Measurements from ENCODE around the gene SHANK1. TPM values are rescaled to one million over a fixed set of nuclear protein-coding genes. Genes with fewer than 3 reads are reported as not detected.

SHANK1 gene
- total RNA-seq, 2 experiments from 2014 or later: not detected

DNA sequence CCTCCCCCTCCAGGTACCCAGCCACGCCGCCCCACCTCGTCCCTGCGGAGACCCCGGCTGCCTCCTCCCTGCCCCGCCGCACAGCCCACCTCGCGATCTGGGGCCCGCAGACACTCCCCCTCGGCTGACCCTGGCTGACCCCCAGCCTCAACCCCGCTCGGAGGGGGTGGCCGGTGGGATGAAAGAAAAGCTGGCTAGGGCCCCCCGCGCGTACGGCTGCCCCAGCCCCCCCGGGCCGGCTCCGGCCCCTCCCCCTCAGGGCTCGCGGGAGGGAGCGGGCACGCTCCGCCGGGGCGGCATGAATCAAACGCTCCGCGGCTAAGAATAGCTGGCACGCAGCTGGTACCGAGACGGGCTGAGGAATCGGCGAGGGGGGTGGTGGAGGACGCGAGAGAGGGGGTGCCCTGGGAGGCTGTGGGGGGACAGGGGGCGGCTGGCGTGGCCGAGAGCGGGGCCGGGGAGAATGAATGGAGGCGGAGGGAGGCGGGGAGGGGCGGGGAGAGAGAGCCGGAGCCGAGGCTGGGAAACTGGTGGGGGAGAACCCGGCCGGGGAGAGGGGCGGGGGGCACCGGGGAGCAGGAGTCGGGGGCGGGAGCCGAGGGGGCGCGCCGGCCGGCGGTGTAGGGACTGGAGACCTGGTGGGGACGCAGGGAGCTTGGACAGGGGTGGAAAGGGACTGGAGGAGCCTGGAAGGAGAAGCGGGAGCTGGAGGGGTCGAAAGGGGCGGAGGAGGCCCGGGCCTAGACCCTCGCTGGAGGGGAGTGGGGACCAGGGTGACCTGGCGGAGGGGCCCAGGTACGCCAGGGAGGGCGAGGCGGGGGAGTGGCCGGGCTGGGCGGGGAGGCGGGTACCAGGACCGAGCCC lies 1.1 kb downstream of the SHANK1 start:
- DNase-seq (no peak), ATAC-seq (no peak)
- POLR2A ChIA-PET: no interaction called here
- H3K36me3 Mint-ChIP-seq (ENCODE audit: low read depth): no peaks in the 10 kb centered on the region
- no peaks in the 10 kb centered on the region for H3K9me3 Mint-ChIP-seq (ENCODE audit: insufficient read depth)
- CTCF ChIA-PET: interaction anchor here (0.6 kb wide), 1 partner anchor 48 kb away, joined by 3 read pairs; no protein-coding TSS in a partner anchor
- H3K27ac Mint-ChIP-seq: no peak overlapping the region
- peaks cover 12% of the 10 kb centered on the region for H3K4me1 Mint-ChIP-seq (ENCODE audit: low read depth)
- H3K27me3 Mint-ChIP-seq (ENCODE audit: low read depth): peaks cover 55% of the 10 kb centered on the region
- H3K4me3 Mint-ChIP-seq: no peak overlapping the region

DNA sequence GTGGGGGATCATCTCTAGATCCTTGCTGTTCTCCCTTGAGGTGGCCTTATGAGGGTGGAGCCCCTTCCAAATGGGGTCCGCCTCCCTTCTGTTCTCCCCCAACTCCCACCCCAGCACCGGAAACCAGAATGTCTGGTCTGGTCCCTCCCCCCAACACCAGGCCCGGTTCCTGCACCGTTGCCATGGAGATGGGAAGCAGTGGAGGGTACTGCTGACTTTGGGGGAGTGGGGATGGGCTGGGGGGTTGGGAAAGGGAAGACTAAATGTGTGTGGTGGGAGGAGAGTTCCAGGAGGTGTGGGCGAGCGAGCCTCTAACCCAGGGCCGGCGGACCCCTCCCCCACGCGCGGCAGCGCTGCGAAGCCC lies 1.7 kb downstream of the SHANK1 start:
- no peak for DNase-seq
- CTCF ChIA-PET: no interaction called here
- H3K4me3 Mint-ChIP-seq: no peak overlapping the region
- no peaks in the 10 kb centered on the region for H3K9me3 Mint-ChIP-seq (ENCODE audit: insufficient read depth)
- H3K27ac Mint-ChIP-seq: no peak overlapping the region
- H3K27me3 Mint-ChIP-seq (ENCODE audit: low read depth): peaks cover 57% of the 10 kb centered on the region
- no peak for ATAC-seq
- H3K36me3 Mint-ChIP-seq (ENCODE audit: low read depth): no peaks in the 10 kb centered on the region
- H3K4me1 Mint-ChIP-seq (ENCODE audit: low read depth): peaks cover 18% of the 10 kb centered on the region
- POLR2A ChIA-PET: no interaction called here

DNA sequence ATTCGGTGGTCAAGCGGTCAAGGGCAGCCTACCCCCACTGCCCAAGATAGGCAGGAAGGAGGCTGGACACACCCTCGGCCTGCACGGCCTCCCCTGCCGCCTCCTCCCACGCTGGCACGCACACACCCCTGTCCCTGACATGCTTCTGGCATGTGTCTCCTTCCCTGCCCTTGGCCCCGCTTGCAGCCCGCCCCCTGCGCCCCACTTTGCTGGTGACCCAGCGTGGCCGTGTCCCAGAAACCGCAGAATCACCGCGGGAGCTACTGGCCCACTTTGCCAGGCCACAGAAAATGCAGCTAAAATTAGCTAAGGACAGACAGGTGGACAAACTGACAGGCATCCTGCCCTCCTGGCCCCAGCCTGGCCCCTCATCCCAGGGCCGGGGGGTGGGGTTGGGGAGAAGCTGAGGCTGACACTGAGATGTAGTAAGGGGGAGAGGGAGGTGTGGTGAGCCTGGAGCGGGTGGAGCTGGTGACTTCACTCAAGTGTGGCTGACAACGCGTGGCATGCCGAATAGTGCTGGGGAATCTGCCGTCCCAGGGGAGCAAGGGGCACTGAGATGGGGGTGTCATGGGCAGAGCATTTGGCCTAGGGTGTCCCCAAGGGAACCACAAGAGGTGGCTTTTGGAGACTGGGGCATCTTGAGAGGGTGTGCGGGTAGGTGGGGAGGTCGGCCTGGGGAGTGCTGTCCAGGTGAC lies 2.4 kb downstream of the SHANK1 start:
- POLR2A ChIA-PET: no interaction called here
- peaks cover 23% of the 10 kb centered on the region for H3K4me1 Mint-ChIP-seq (ENCODE audit: low read depth)
- no peaks in the 10 kb centered on the region for H3K9me3 Mint-ChIP-seq (ENCODE audit: insufficient read depth)
- H3K36me3 Mint-ChIP-seq (ENCODE audit: low read depth): no peaks in the 10 kb centered on the region
- no peak overlapping the region for H3K27ac Mint-ChIP-seq
- H3K4me3 Mint-ChIP-seq: no peak overlapping the region
- CTCF ChIA-PET: no interaction called here
- DNase-seq (no peak), ATAC-seq (no peak)
- H3K27me3 Mint-ChIP-seq (ENCODE audit: low read depth): peaks cover 52% of the 10 kb centered on the region

DNA sequence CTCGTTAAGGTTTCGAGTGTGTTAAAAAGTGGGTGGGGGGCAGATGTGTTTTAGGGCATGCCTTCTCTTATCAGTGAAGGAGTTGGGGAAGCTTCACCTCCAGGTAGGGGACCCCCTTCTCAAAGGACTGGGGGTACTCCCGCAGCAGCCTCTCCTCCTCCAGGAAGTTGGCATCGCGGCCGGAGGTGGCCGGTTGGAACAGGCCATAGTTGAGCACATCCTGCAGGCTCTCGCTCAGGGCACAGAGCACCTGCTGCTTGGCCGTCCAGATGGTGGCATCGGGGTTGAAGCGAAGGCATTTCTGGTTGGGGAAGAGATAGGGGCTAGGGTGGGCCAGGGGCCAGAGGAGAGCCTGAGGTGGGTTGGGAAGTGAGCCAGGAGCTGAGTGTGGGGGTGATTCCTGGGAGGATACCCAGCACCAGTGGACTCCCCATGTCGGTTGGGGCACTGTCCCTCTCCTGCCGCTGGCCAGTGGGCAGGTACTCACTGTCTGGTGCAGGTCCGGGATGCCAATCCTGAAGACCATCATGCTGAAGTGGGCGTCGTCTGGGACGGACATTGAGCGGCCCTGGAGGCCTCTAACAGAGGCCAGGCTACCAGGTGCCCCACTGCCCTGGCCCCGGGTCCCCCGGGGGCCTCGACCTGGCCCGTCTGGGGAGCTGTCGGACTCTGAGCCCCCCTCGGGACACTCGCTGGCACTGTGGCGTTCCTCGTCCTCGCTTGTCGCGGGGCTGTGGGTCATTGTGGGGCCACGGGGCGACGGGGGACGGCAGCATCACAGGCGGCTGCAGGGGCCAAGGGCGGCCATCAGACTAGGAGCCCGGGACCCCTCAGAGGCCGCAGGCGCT lies 3.2 kb downstream of the SHANK1 start:
- H3K9me3 Mint-ChIP-seq (ENCODE audit: insufficient read depth): no peaks in the 10 kb centered on the region
- CTCF ChIA-PET: interaction anchor here (0.6 to 0.8 kb wide), 2 partner anchors 9 to 11 kb away, joined by 3 read pairs; no protein-coding TSS in a partner anchor
- POLR2A ChIA-PET: no interaction called here
- no peak for ATAC-seq
- H3K27me3 Mint-ChIP-seq (ENCODE audit: low read depth): peaks cover 45% of the 10 kb centered on the region
- no peaks in the 10 kb centered on the region for H3K36me3 Mint-ChIP-seq (ENCODE audit: low read depth)
- no peak overlapping the region for H3K27ac Mint-ChIP-seq
- H3K4me3 Mint-ChIP-seq: no peak overlapping the region
- H3K4me1 Mint-ChIP-seq (ENCODE audit: low read depth): peaks cover 23% of the 10 kb centered on the region
- no peak for DNase-seq

GRCh38 chr19:50713556-50714236 lies 5.9 kb downstream of the SHANK1 start:
- peaks cover 22% of the 10 kb centered on the region for H3K4me1 Mint-ChIP-seq (ENCODE audit: low read depth)
- no peaks in the 10 kb centered on the region for H3K9me3 Mint-ChIP-seq (ENCODE audit: insufficient read depth)
- DNase-seq (no peak), ATAC-seq (no peak)
- no peak overlapping the region for H3K27ac Mint-ChIP-seq
- H3K4me3 Mint-ChIP-seq: no peak overlapping the region
- ChIA-PET POLR2A (no interaction called here), CTCF (interaction anchor here (0.6 to 1.4 kb wide), 3 partner anchors 11 to 208 kb away, joined by 3 read pairs; no protein-coding TSS in a partner anchor)
- peaks cover 35% of the 10 kb centered on the region for H3K27me3 Mint-ChIP-seq (ENCODE audit: low read depth)
- no peaks in the 10 kb centered on the region for H3K36me3 Mint-ChIP-seq (ENCODE audit: low read depth)

DNA sequence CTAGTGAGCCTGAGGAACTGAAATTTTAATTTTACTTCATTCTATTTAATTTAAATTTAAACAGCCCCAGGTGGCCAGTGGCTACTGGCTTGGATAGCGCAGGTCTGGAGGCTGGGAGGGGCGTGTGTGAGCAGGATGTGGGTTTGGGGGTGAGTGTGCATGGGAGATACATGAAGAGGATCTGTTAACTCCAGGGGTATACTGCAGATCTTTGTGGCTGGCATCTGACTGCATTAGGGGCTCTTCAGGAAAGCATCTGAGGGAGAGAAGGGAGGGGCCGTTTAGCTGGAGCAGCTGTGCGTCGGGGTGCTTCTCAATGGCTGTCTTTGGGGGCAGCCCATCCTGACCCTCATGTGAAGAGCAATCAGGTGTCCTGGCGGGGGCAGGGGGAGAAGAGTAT lies 6.8 kb downstream of the SHANK1 start:
- H3K4me1 Mint-ChIP-seq (ENCODE audit: low read depth): peaks cover 22% of the 10 kb centered on the region
- ChIA-PET CTCF (no interaction called here), POLR2A (no interaction called here)
- ATAC-seq (peak; percentile 47), DNase-seq (peak; percentile 32)
- H3K27ac Mint-ChIP-seq: peak overlapping the region; percentile 44
- no peak overlapping the region for H3K4me3 Mint-ChIP-seq
- H3K36me3 Mint-ChIP-seq (ENCODE audit: low read depth): no peaks in the 10 kb centered on the region
- H3K9me3 Mint-ChIP-seq (ENCODE audit: insufficient read depth): no peaks in the 10 kb centered on the region
- peaks cover 34% of the 10 kb centered on the region for H3K27me3 Mint-ChIP-seq (ENCODE audit: low read depth)

DNA sequence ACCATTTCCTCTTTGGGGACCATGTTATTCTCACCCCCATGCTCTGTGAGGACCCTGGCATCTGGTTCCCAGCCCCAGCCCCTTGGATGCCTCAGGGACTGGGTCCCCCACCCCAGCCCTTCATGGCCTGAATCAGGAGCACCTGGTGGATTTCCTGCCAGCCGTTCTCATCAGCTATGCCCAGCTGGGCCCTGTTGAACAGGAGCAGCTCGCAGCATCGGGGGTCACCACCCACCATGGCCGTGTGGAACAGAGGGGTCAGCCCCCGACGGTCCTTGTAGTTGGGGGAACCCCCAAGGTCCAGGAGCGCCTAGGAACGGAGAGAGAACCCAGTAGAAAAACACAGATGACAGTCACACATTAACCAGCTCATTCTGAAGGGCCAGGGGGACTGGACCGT lies 7.8 kb downstream of the SHANK1 start:
- DNase-seq (no peak), ATAC-seq (no peak)
- H3K27ac Mint-ChIP-seq: no peak overlapping the region
- no peaks in the 10 kb centered on the region for H3K9me3 Mint-ChIP-seq (ENCODE audit: insufficient read depth)
- ChIA-PET POLR2A (no interaction called here), CTCF (no interaction called here)
- peaks cover 27% of the 10 kb centered on the region for H3K27me3 Mint-ChIP-seq (ENCODE audit: low read depth)
- no peak overlapping the region for H3K4me3 Mint-ChIP-seq
- H3K4me1 Mint-ChIP-seq (ENCODE audit: low read depth): peaks cover 18% of the 10 kb centered on the region
- H3K36me3 Mint-ChIP-seq (ENCODE audit: low read depth): no peaks in the 10 kb centered on the region

DNA sequence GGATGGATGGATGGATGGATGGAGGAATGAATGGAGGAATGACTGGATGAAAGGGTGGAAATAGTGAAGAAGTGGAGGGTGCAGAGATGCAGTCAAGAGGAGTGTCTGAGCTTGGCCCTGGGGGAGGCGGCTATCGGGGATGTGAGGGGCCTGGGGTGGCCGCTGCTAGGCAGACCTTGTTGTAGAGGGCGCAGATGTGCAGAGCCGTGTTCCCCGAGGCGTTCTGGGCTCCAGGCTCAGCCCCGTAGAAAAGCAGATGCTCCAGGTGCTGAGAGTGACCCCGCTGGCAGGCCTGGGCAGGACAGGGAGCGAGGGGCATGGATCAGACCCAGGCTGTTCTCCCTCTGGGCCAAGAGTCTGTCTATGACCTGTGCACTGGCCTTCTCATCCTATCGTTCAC lies 8.4 kb downstream of the SHANK1 start:
- Mint-ChIP-seq H3K36me3 (ENCODE audit: low read depth) (no peaks in the 10 kb centered on the region), H3K27ac (no peak overlapping the region), H3K27me3 (ENCODE audit: low read depth) (peaks cover 27% of the 10 kb centered on the region), H3K4me3 (no peak overlapping the region), H3K9me3 (ENCODE audit: insufficient read depth) (no peaks in the 10 kb centered on the region), H3K4me1 (ENCODE audit: low read depth) (peaks cover 18% of the 10 kb centered on the region)
- ChIA-PET POLR2A (no interaction called here), CTCF (no interaction called here)
- DNase-seq (no peak), ATAC-seq (no peak)

GRCh38 chr19:50710612-50711011 lies 9.0 kb downstream of the SHANK1 start:
- no peak for DNase-seq
- Mint-ChIP-seq H3K4me3 (no peak overlapping the region), H3K9me3 (ENCODE audit: insufficient read depth) (no peaks in the 10 kb centered on the region), H3K36me3 (ENCODE audit: low read depth) (no peaks in the 10 kb centered on the region), H3K27ac (peak overlapping the region; percentile 39), H3K4me1 (ENCODE audit: low read depth) (peaks cover 18% of the 10 kb centered on the region), H3K27me3 (ENCODE audit: low read depth) (peaks cover 25% of the 10 kb centered on the region)
- ChIA-PET CTCF (no interaction called here), POLR2A (no interaction called here)
- no peak for ATAC-seq

- ChIA-PET POLR2A (interaction anchor here (0.7 kb wide), 1 partner anchor 17 kb away, joined by 3 read pairs; no protein-coding TSS in a partner anchor), CTCF (no interaction called here)
- Mint-ChIP-seq H3K36me3 (ENCODE audit: low read depth) (no peaks in the 10 kb centered on the region), H3K27me3 (ENCODE audit: low read depth) (peaks cover 24% of the 10 kb centered on the region), H3K4me3 (no peak overlapping the region), H3K9me3 (ENCODE audit: insufficient read depth) (no peaks in the 10 kb centered on the region), H3K27ac (no peak overlapping the region), H3K4me1 (ENCODE audit: low read depth) (peaks cover 18% of the 10 kb centered on the region)
- no peak for ATAC-seq
- no peak for DNase-seq
These were observed 9.5 kb downstream of the SHANK1 start for GRCh38 chr19:50710094-50710493.

- DNase-seq (no peak), ATAC-seq (no peak)
- Mint-ChIP-seq H3K27me3 (ENCODE audit: low read depth) (peaks cover 22% of the 10 kb centered on the region), H3K9me3 (ENCODE audit: insufficient read depth) (no peaks in the 10 kb centered on the region), H3K36me3 (ENCODE audit: low read depth) (no peaks in the 10 kb centered on the region), H3K4me1 (ENCODE audit: low read depth) (peaks cover 15% of the 10 kb centered on the region), H3K27ac (no peak overlapping the region), H3K4me3 (no peak overlapping the region)
- ChIA-PET POLR2A (no interaction called here), CTCF (no interaction called here)
These were observed 11.3 kb downstream of the SHANK1 start for GRCh38 chr19:50708179-50708879.
